PFSK-1 (cell line): ENCODE data around the gene COL13A1.

Experiments
- POLR2AphosphoS5 ChIP-seq: IDR thresholded peaks from 2 replicates; pipeline ENCODE4 v1.6.1; 2012; ENCODE audit warnings: low read depth, mild to moderate bottlenecking, control low read depth, low read length, moderate library complexity
- SIN3A ChIP-seq: IDR thresholded peaks from 2 replicates; pipeline ENCODE4 v1.6.1; 2012; ENCODE audit warnings: mild to moderate bottlenecking, low read length, moderate library complexity, borderline replicate concordance; ENCODE audit not compliant: insufficient read depth
- TAF1 ChIP-seq: IDR thresholded peaks from 2 replicates; pipeline ENCODE4 v1.6.1; 2012; ENCODE audit warnings: low read length, control low read depth, borderline replicate concordance; ENCODE audit not compliant: insufficient read depth

- TF ChIP-seq TAF1 = no peak
- no peak for TF ChIP-seq SIN3A
- no peak for TF ChIP-seq POLR2AphosphoS5
Observed at GRCh38 chr10:69896606-69897231, 95.0 kb downstream of the COL13A1 start.
